ENCODE results near the gene GGTLC1.
"Not testable (repeated sequence)": the region's sequence is repeated elsewhere in the genome, so short reads cannot be mapped to it uniquely, and the experiment has no call there.

GRCh38 chr20:23982112-23983018 is 6.2 kb downstream of the GGTLC1 start:
- not testable (repeated sequence) for TF ChIP-seq YY1 (IDR thresholded peaks at IDR 0.05; ENCODE audit: low read depth, low read length); CHD1 (IDR thresholded peaks at IDR 0.05; ENCODE audit: low read depth, low read length); SUZ12 (IDR thresholded peaks at IDR 0.05; ENCODE audit: low read length); ATF3 (IDR thresholded peaks at IDR 0.05; ENCODE audit: insufficient read depth, low read depth, low read length); CTCF (IDR thresholded peaks at IDR 0.05; ENCODE audit: control extremely low read depth in 1 of 3, insufficient read depth in 1 of 3, low read depth in 1 of 3, low read length in 3 of 3); CEBPB (IDR thresholded peaks at IDR 0.05; ENCODE audit: low read depth, low read length); EZH2 (IDR thresholded peaks at IDR 0.05; ENCODE audit: low read depth, low read length, severe bottlenecking); POLR2AphosphoS5 (IDR thresholded peaks at IDR 0.05; ENCODE audit: low read depth, low read length); SP2 (IDR thresholded peaks at IDR 0.05; ENCODE audit: low read length); TAF1 (IDR thresholded peaks at IDR 0.05; ENCODE audit: low read depth, low read length); POLR2A (IDR thresholded peaks at IDR 0.05; ENCODE audit: control extremely low read depth in 1 of 2, low read depth in 2 of 2, low read length in 2 of 2); ATF2 (IDR thresholded peaks at IDR 0.05; ENCODE audit: low read length); SIRT6 (IDR thresholded peaks at IDR 0.05; ENCODE audit: low read length); TCF12 (IDR thresholded peaks at IDR 0.05; ENCODE audit: low read depth, low read length)

All from H1 (cell line).